HepG2 (cell line): Measurements from ENCODE around the gene FBF1. TPM values are rescaled to one million over a fixed set of nuclear protein-coding genes. Genes with fewer than 3 reads are reported as not detected.

Experiments
- FOXC1 ChIP-seq: sonication (generic); formaldehyde crosslinking; IDR thresholded peaks from 2 replicates; pipeline ENCODE4 v1.8.0; 2022; ENCODE audit warnings: mild to moderate bottlenecking, missing genetic modification reagents, borderline replicate concordance
- KLF9 ChIP-seq: IDR thresholded peaks from 2 replicates; pipeline ENCODE4 v1.6.1; 2016; ENCODE audit warnings: low read depth
- ZNF136 ChIP-seq: sonication (generic); formaldehyde crosslinking; IDR thresholded peaks from 2 replicates; pipeline ENCODE4 v1.8.1; 2022; ENCODE audit warnings: low read depth, mild to moderate bottlenecking, moderate library complexity, missing genetic modification reagents
- ZNF430 ChIP-seq: sonication (generic); formaldehyde crosslinking; IDR thresholded peaks from 2 replicates; pipeline ENCODE4 v1.9.0; 2021; ENCODE audit warnings: mild to moderate bottlenecking, missing genetic modification reagents
- polyA plus RNA-seq, 8 experiments: library from polyadenylated mRNA; depleted of rRNA in 3 of 8; stranded (reverse) in 7 of 8; unstranded in 1 of 8; fragments of >200 nt; fragmentation: Illumina TruSeq in 4 of 8; extraction: Trizol in 4 of 8; gene quantifications; 2 replicates each; pipeline versions ENCODE4 v1.2.1 to v1.2.3, GENCODE V29; 2011 to 2016; ENCODE audit warnings: low read depth in 4 of 8, missing spikeins in 1 of 8, mixed read lengths in 1 of 8; ENCODE audit not compliant: insufficient read depth in 1 of 8
- total RNA-seq, 5 experiments: library from RNA; depleted of rRNA; stranded (reverse); fragments of >200 nt; fragmentation: Illumina TruSeq; extraction: Trizol; gene quantifications; 2 replicates each; pipeline ENCODE4 v1.2.3, GENCODE V29; 2016; ENCODE audit warnings: low read depth in 1 of 5
- TF ChIP-seq, protein P1 (sequence below), 2 experiments: sonication (generic) in 1 of 2; formaldehyde crosslinking in 1 of 2; IDR thresholded peaks; 2 replicates each; pipeline versions ENCODE4 v1.4.0 to v1.6.1; 2016 to 2020; ENCODE audit warnings: borderline replicate concordance in 1 of 2, low read depth in 1 of 2, mild to moderate bottlenecking in 1 of 2, missing genetic modification reagents in 1 of 2
- TF ChIP-seq, protein P2 (sequence below), 2 experiments: fragments of 450-650 bp in 1 of 2; sonication (generic) in 1 of 2; formaldehyde crosslinking in 1 of 2; IDR thresholded peaks; 2 replicates each; pipeline versions ENCODE4 v1.6.1 to v1.8.0; 2016 to 2022; ENCODE audit warnings: antibody characterized with exemption in 1 of 2, mild to moderate bottlenecking in 1 of 2, missing genetic modification reagents in 1 of 2
- TF ChIP-seq, protein P3 (sequence below): sonication (generic); formaldehyde crosslinking; IDR thresholded peaks from 2 replicates; pipeline ENCODE4 v1.4.0; 2020; ENCODE audit warnings: low read depth, missing genetic modification reagents

Gene FBF1
- total and polyA plus RNA-seq, 2 of the 13 experiments (the other 11 are each of a cell fraction or from before 2014, with no cell fraction given), result 2.4 to 8.1 TPM

DNA sequence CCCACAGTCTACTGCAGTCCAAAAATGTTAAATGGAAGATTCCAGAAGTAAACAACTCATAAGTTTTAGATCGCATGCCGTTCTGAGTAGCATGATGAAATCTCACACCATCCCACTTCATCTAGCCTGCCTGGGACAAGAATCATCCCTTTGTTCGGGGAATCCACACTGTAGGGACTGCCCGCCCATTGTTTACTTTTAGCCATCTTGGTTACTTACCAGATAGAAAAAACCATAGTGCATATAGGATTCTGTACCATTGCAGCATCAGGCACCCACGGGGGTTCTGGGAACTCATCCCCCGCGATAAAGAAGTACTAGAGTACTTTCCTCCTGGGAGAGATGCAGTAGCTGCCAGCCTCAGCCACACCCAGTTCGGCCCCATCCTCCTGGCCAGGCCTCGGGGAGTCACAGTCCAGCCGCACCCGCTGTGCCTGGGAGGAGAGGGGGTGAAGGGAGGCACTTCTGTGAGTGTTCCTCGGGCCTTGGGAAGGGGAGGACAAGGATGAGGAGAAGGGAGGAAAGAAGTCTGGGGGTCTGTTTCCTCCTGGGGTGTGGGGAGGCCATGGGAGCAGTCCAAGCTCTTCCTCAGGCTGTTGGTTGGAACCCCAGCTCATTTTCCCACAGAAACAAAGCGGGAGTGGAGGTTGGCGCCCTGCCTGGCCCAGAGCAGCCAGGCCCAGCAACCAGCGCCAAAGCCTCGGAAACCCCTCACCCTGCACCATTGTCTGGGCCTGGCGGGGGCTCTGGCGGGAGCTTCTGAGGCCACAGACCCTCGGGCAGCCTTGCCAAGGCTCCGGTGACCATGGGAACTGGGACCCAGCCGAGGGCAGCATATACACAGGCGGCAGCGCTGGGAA, 71.3 kb downstream of the FBF1 start (continued):
- TF ChIP-seq, protein P1, sequence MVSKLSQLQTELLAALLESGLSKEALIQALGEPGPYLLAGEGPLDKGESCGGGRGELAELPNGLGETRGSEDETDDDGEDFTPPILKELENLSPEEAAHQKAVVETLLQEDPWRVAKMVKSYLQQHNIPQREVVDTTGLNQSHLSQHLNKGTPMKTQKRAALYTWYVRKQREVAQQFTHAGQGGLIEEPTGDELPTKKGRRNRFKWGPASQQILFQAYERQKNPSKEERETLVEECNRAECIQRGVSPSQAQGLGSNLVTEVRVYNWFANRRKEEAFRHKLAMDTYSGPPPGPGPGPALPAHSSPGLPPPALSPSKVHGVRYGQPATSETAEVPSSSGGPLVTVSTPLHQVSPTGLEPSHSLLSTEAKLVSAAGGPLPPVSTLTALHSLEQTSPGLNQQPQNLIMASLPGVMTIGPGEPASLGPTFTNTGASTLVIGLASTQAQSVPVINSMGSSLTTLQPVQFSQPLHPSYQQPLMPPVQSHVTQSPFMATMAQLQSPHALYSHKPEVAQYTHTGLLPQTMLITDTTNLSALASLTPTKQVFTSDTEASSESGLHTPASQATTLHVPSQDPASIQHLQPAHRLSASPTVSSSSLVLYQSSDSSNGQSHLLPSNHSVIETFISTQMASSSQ (IDR thresholded peaks at IDR 0.05; ENCODE audit: low read depth), result 0 out of 2 replicates have a peak, but pooled peaks have one; percentile 29
- TF ChIP-seq, protein P1 (CRISPR knock-in tag; IDR thresholded peaks at IDR 0.05; ENCODE audit: borderline replicate concordance), result peak; percentile 72
- TF ChIP-seq ZNF136 (CRISPR knock-in tag) (peak; percentile 63; the same call in 1 of the 2 replicates), FOXC1 (CRISPR knock-in tag) (peak; percentile 53; the same call in 1 of the 2 replicates), KLF9 (CRISPR knock-in tag) (0 out of 2 replicates have a peak, but pooled peaks have one; percentile 78), ZNF430 (peak; percentile 8; the same call in 1 of the 2 replicates)
- TF ChIP-seq, protein P2, sequence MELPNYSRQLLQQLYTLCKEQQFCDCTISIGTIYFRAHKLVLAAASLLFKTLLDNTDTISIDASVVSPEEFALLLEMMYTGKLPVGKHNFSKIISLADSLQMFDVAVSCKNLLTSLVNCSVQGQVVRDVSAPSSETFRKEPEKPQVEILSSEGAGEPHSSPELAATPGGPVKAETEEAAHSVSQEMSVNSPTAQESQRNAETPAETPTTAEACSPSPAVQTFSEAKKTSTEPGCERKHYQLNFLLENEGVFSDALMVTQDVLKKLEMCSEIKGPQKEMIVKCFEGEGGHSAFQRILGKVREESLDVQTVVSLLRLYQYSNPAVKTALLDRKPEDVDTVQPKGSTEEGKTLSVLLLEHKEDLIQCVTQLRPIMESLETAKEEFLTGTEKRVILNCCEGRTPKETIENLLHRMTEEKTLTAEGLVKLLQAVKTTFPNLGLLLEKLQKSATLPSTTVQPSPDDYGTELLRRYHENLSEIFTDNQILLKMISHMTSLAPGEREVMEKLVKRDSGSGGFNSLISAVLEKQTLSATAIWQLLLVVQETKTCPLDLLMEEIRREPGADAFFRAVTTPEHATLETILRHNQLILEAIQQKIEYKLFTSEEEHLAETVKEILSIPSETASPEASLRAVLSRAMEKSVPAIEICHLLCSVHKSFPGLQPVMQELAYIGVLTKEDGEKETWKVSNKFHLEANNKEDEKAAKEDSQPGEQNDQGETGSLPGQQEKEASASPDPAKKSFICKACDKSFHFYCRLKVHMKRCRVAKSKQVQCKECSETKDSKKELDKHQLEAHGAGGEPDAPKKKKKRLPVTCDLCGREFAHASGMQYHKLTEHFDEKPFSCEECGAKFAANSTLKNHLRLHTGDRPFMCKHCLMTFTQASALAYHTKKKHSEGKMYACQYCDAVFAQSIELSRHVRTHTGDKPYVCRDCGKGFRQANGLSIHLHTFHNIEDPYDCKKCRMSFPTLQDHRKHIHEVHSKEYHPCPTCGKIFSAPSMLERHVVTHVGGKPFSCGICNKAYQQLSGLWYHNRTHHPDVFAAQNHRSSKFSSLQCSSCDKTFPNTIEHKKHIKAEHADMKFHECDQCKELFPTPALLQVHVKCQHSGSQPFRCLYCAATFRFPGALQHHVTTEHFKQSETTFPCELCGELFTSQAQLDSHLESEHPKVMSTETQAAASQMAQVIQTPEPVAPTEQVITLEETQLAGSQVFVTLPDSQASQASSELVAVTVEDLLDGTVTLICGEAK (IDR thresholded peaks at IDR 0.05), result no peak
- TF ChIP-seq, protein P2 (CRISPR knock-in tag; IDR thresholded peaks at IDR 0.05), result peak; percentile 69; the same call in 1 of the 2 replicates
- TF ChIP-seq, protein P3, sequence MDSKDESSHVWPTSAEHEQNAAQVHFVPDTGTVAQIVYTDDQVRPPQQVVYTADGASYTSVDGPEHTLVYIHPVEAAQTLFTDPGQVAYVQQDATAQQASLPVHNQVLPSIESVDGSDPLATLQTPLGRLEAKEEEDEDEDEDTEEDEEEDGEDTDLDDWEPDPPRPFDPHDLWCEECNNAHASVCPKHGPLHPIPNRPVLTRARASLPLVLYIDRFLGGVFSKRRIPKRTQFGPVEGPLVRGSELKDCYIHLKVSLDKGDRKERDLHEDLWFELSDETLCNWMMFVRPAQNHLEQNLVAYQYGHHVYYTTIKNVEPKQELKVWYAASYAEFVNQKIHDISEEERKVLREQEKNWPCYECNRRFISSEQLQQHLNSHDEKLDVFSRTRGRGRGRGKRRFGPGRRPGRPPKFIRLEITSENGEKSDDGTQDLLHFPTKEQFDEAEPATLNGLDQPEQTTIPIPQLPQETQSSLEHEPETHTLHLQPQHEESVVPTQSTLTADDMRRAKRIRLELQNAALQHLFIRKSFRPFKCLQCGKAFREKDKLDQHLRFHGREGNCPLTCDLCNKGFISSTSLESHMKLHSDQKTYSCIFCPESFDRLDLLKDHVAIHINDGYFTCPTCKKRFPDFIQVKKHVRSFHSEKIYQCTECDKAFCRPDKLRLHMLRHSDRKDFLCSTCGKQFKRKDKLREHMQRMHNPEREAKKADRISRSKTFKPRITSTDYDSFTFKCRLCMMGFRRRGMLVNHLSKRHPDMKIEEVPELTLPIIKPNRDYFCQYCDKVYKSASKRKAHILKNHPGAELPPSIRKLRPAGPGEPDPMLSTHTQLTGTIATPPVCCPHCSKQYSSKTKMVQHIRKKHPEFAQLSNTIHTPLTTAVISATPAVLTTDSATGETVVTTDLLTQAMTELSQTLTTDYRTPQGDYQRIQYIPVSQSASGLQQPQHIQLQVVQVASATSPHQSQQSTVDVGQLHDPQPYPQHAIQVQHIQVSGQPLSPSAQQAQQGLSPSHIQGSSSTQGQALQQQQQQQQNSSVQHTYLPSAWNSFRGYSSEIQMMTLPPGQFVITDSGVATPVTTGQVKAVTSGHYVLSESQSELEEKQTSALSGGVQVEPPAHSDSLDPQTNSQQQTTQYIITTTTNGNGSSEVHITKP, result peak; percentile 90
